ENCODE measurements around the gene SCARB1. TPM values are rescaled to one million over a fixed set of nuclear protein-coding genes. Genes with fewer than 3 reads are reported as not detected.

Gene SCARB1
- polyA plus RNA-seq, 1 experiment: 10.3 TPM

DNA sequence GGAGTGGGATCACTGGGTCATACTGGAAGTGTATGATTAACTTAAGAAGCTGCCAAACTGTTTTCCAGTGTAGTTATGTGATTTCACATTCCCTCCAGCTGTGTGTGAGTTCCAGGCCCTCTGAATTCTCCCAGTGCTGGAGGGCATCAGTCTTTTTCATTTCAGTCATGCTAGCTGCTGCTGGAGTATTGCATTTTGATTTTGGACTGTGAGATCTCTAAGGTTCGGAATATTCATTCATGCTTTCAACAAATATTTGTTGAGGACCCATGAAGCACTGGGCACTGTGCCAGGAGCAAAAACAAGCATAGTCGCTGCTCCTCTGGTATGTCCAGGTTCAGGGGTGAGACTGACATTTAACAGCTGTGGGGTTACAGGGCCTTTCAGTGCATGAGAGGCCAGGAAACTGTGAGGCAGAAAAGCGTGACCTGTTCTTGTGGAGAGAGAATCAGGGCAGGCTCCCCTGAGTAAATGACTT lies 133.2 kb downstream of the SCARB1 start:
- CTCF ChIA-PET: interaction anchor here (0.6 to 1.4 kb wide), 3 partner anchors 9 to 162 kb away, joined by 3 to 5 read pairs (median 3); no protein-coding TSS in a partner anchor
- Histone ChIP-seq H3K9me3 (ENCODE audit: control insufficient read depth, insufficient read depth, low read length) (peaks cover 9% of the 10 kb centered on the region), H3K27me3 (ENCODE audit: control insufficient read depth, insufficient read depth, low read length) (no peaks in the 10 kb centered on the region), H3K27ac (ENCODE audit: low read depth, low read length) (peak overlapping the region; percentile 47), H3K4me3 (ENCODE audit: low read depth, low read length) (no peak overlapping the region)
- POLR2A ChIA-PET: interaction anchor here (1.2 kb wide), 1 partner anchor 21 kb away, joined by 3 read pairs; no protein-coding TSS in a partner anchor
- DNase-seq (ENCODE audit: low read depth, low spot score): peak; percentile 79
- TF ChIP-seq, protein P1, sequence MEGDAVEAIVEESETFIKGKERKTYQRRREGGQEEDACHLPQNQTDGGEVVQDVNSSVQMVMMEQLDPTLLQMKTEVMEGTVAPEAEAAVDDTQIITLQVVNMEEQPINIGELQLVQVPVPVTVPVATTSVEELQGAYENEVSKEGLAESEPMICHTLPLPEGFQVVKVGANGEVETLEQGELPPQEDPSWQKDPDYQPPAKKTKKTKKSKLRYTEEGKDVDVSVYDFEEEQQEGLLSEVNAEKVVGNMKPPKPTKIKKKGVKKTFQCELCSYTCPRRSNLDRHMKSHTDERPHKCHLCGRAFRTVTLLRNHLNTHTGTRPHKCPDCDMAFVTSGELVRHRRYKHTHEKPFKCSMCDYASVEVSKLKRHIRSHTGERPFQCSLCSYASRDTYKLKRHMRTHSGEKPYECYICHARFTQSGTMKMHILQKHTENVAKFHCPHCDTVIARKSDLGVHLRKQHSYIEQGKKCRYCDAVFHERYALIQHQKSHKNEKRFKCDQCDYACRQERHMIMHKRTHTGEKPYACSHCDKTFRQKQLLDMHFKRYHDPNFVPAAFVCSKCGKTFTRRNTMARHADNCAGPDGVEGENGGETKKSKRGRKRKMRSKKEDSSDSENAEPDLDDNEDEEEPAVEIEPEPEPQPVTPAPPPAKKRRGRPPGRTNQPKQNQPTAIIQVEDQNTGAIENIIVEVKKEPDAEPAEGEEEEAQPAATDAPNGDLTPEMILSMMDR (IDR thresholded peaks at IDR 0.05; ENCODE audit: low read depth, low read length): no peak

DNA sequence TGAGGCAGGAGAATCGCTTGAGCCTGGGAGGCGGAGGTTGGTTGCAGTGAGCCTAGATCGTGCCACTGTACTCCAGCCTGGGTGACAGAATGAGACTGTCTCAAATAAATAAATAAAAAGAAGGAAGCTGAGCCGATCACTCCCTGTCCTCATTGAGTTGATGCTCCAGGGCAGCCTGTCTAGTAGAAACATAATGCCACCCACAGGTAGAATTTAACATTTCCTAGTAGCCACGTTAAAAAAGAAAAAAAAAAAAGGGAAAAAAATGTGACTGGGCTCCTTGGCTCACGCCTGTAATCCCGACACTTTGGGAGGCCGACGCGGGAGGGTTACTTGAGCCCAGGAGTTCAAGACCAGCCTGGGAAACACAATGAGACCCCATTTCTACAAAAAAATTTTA lies 135.7 kb downstream of the SCARB1 start:
- TF ChIP-seq, protein P1 (IDR thresholded peaks at IDR 0.05; ENCODE audit: low read depth, low read length): no peak
- peaks cover 9% of the 10 kb centered on the region for H3K9me3 ChIP-seq (ENCODE audit: control insufficient read depth, insufficient read depth, low read length)
- H3K27me3 ChIP-seq (ENCODE audit: control insufficient read depth, insufficient read depth, low read length): no peaks in the 10 kb centered on the region
- ChIA-PET POLR2A (no interaction called here), CTCF (interaction anchor here (0.9 kb wide), 1 partner anchor 9 kb away, joined by 4 read pairs; no protein-coding TSS in a partner anchor)
- no peak for DNase-seq (ENCODE audit: low read depth, low spot score)
- no peak overlapping the region for H3K4me3 ChIP-seq (ENCODE audit: low read depth, low read length)
- no peak overlapping the region for H3K27ac ChIP-seq (ENCODE audit: low read depth, low read length)

DNA sequence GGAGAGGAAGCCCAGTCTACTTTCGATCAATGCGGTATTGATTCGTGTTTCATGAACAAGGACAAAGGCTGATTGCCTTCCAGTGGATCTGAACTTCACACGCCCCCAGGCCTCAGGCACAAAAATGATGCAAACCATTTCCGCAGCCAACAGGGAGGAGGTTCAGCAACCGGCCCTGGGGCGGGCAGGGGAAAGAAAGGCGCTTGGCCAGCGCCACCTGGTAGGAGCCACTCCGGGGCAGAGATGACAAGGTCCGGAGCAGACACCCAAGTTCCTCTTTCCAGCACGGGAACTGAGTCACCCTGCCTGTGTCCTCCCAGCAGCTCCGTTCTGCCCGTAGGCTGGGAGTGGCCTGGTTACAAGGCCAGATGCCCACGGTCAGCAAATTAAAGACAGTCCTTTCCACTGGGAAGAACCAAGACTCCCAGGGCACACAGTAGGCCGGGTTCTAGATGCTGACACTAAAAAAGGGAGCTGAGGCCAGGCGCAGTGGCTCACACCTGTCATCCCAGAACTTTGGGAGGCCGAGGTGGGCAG lies 136.3 kb downstream of the SCARB1 start:
- ChIA-PET POLR2A (no interaction called here), CTCF (interaction anchor here (0.9 kb wide), 1 partner anchor 8 kb away, joined by 4 read pairs; no protein-coding TSS in a partner anchor)
- Histone ChIP-seq H3K4me3 (ENCODE audit: low read depth, low read length) (no peak overlapping the region), H3K9me3 (ENCODE audit: control insufficient read depth, insufficient read depth, low read length) (peaks cover 9% of the 10 kb centered on the region), H3K27me3 (ENCODE audit: control insufficient read depth, insufficient read depth, low read length) (no peaks in the 10 kb centered on the region), H3K27ac (ENCODE audit: low read depth, low read length) (no peak overlapping the region)
- TF ChIP-seq, protein P1 (IDR thresholded peaks at IDR 0.05; ENCODE audit: low read depth, low read length): no peak
- DNase-seq (ENCODE audit: low read depth, low spot score): no peak

Small RNA genes lying within 50 kb of the gene (small RNA-seq; reads per million reads assigned to genes)
- not detected for gene RNU6-927P (ENCODE audit: insufficient read length, low read depth)

Other genes with a start within 250 kb of the SCARB1 start
- 1,376 and 1,684 TPM in 2 replicates for gene UBC, start 50.8 kb upstream of the SCARB1 start, polyA plus RNA-seq (2011; rRNA removed)
- gene DHX37, start 125.3 kb upstream of the SCARB1 start, polyA plus RNA-seq (2011; rRNA removed): 6.3 and 7.5 TPM in 2 replicates
- 2.6 and 2.9 TPM in 2 replicates for gene BRI3BP, start 129.8 kb upstream of the SCARB1 start, polyA plus RNA-seq (2011; rRNA removed)
- 18.0 and 19.2 TPM in 2 replicates for gene AACS, start 201.6 kb upstream of the SCARB1 start, polyA plus RNA-seq (2011; rRNA removed)

Measured in AG04450 (cell line).